Measurements from ENCODE around the gene CRIP2. TPM values are rescaled to one million over a fixed set of nuclear protein-coding genes. Genes with fewer than 3 reads are reported as not detected.

The CRIP2 gene
- total and polyA plus RNA-seq, 9 of the 15 experiments (the other 6 are each of a cell fraction or from before 2014, with no cell fraction given), result 0.18 to 2.0 (median 0.69) TPM; not detected in 1

DNA sequence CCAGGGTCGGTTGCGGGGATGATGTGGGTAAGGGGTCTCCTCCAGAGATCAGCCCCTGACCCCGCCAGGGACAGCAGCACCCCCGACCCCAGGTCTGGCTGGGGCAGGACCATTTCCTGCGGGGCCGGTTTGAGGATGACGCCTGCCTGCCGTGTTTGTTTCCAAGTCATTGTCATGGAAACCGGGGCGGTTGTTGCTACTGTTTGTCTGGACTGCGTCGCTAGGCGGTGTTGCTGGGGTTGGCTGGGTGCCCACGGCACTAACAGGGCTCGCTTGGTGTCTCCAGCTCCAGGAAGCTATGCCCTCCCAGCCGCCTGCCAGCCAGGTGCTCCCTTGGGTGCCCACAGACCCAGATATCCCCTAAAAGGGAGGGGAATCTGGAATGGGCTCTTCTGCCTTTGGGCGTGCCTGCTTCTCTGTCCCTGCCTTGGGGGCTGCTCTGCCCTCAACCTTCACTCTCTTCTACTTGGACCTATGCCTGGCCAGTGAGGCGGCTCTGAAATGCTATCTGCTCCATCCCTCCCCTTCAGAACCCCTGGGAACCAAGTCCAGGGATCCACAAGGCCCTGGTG lies 7.4 kb downstream of the CRIP2 start (continued):
- TF ChIP-seq, protein P1, sequence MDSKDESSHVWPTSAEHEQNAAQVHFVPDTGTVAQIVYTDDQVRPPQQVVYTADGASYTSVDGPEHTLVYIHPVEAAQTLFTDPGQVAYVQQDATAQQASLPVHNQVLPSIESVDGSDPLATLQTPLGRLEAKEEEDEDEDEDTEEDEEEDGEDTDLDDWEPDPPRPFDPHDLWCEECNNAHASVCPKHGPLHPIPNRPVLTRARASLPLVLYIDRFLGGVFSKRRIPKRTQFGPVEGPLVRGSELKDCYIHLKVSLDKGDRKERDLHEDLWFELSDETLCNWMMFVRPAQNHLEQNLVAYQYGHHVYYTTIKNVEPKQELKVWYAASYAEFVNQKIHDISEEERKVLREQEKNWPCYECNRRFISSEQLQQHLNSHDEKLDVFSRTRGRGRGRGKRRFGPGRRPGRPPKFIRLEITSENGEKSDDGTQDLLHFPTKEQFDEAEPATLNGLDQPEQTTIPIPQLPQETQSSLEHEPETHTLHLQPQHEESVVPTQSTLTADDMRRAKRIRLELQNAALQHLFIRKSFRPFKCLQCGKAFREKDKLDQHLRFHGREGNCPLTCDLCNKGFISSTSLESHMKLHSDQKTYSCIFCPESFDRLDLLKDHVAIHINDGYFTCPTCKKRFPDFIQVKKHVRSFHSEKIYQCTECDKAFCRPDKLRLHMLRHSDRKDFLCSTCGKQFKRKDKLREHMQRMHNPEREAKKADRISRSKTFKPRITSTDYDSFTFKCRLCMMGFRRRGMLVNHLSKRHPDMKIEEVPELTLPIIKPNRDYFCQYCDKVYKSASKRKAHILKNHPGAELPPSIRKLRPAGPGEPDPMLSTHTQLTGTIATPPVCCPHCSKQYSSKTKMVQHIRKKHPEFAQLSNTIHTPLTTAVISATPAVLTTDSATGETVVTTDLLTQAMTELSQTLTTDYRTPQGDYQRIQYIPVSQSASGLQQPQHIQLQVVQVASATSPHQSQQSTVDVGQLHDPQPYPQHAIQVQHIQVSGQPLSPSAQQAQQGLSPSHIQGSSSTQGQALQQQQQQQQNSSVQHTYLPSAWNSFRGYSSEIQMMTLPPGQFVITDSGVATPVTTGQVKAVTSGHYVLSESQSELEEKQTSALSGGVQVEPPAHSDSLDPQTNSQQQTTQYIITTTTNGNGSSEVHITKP (IDR thresholded peaks at IDR 0.05; ENCODE audit: partially characterized antibody), result peak; percentile 53
- TF ChIP-seq, protein P2, sequence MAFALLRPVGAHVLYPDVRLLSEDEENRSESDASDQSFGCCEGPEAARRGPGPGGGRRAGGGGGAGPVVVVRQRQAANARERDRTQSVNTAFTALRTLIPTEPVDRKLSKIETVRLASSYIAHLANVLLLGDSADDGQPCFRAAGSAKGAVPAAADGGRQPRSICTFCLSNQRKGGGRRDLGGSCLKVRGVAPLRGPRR (CRISPR knock-in tag; IDR thresholded peaks at IDR 0.05), result no peak
- no peak for TF ChIP-seq U2AF1 (optimal IDR thresholded peaks at IDR 0.05; ENCODE audit: low read depth, low read length)
- TF ChIP-seq MXI1 (IDR thresholded peaks at IDR 0.05; ENCODE audit: low read depth, low read length), result peak; percentile 94
- TF ChIP-seq GTF2F1 (IDR thresholded peaks at IDR 0.05; ENCODE audit: low read depth, low read length), result no peak
- peak; percentile 94 for TF ChIP-seq KLF1 (tag; IDR thresholded peaks at IDR 0.05)
- TF ChIP-seq SRSF1 (IDR thresholded peaks at IDR 0.05; ENCODE audit: low read depth, low read length), result no peak
- TF ChIP-seq PTRF (tag; IDR thresholded peaks at IDR 0.05), result no peak
- TF ChIP-seq FOXJ2 (tag; IDR thresholded peaks at IDR 0.05), result peak; percentile 100
- TF ChIP-seq, protein P3, sequence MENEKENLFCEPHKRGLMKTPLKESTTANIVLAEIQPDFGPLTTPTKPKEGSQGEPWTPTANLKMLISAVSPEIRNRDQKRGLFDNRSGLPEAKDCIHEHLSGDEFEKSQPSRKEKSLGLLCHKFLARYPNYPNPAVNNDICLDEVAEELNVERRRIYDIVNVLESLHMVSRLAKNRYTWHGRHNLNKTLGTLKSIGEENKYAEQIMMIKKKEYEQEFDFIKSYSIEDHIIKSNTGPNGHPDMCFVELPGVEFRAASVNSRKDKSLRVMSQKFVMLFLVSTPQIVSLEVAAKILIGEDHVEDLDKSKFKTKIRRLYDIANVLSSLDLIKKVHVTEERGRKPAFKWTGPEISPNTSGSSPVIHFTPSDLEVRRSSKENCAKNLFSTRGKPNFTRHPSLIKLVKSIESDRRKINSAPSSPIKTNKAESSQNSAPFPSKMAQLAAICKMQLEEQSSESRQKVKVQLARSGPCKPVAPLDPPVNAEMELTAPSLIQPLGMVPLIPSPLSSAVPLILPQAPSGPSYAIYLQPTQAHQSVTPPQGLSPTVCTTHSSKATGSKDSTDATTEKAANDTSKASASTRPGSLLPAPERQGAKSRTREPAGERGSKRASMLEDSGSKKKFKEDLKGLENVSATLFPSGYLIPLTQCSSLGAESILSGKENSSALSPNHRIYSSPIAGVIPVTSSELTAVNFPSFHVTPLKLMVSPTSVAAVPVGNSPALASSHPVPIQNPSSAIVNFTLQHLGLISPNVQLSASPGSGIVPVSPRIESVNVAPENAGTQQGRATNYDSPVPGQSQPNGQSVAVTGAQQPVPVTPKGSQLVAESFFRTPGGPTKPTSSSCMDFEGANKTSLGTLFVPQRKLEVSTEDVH (IDR thresholded peaks at IDR 0.05; ENCODE audit: low read depth, partially characterized antibody), result no peak
- no peak for TF ChIP-seq RBM39 (optimal IDR thresholded peaks at IDR 0.05; ENCODE audit: low read depth, low read length)
- TF ChIP-seq EWSR1 (IDR thresholded peaks at IDR 0.05; ENCODE audit: borderline replicate concordance, low read depth, partially characterized antibody), result no peak
- TF ChIP-seq CBX8 (IDR thresholded peaks at IDR 0.05; ENCODE audit: borderline replicate concordance, extremely low read depth, low read depth, low read length, poor library complexity, severe bottlenecking), result no peak
- peak; percentile 96 for TF ChIP-seq NFIC (IDR thresholded peaks at IDR 0.05)
- TF ChIP-seq, protein P4, sequence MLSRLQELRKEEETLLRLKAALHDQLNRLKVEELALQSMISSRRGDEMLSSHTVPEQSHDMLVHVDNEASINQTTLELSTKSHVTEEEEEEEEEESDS (CRISPR knock-in tag; IDR thresholded peaks at IDR 0.05), result no peak
- 0 out of 4 replicates have a peak, but pooled peaks of 1 of the 2 experiments have one; percentile 14 for TF ChIP-seq NRF1 (conservative IDR thresholded peaks at IDR 0.05 in 1 of 2, IDR thresholded peaks at IDR 0.05 in 1 of 2)
- peak; percentile 69 for TF ChIP-seq RBM22 (IDR thresholded peaks at IDR 0.05; ENCODE audit: low read depth, low read length, poor library complexity, severe bottlenecking)
- no peak for TF ChIP-seq ATF1 (CRISPR knock-in tag; IDR thresholded peaks at IDR 0.05)
- TF ChIP-seq ATF1 (tag; IDR thresholded peaks at IDR 0.05), result no peak
- TF ChIP-seq SMAD1 (IDR thresholded peaks at IDR 0.05; ENCODE audit: low read depth, low read length, partially characterized antibody), result peak; percentile 59
- TF ChIP-seq RBM14 (IDR thresholded peaks at IDR 0.05; ENCODE audit: borderline replicate concordance, insufficient read depth, low read depth, low read length), result no peak
- TF ChIP-seq MCM3 (IDR thresholded peaks at IDR 0.05), result no peak
- no peak for TF ChIP-seq XRCC4 (IDR thresholded peaks at IDR 0.05; ENCODE audit: extremely low read depth, insufficient read depth, insufficient read length)
